H9 (cell line): ENCODE results near the gene FAHD1. TPM values are rescaled to one million over a fixed set of nuclear protein-coding genes. Genes with fewer than 3 reads are reported as not detected.

Experiments
- DNase-seq: peaks from one replicate; pipeline ENCODE4 v3.0.0-alpha.2; 2017
- H2AFZ ChIP-seq: one replicate; pipeline ENCODE4 v1.6.1; 2013; ENCODE audit warnings: mild to moderate bottlenecking, low read length, control low read depth, moderate library complexity
- H2AK5ac ChIP-seq: 2 replicates; pipeline ENCODE4 v1.6.1; 2013; ENCODE audit warnings: low read length, control low read depth, mixed read lengths; ENCODE audit not compliant: insufficient read length
- H2BK120ac ChIP-seq: one replicate; pipeline ENCODE4 v1.6.1; 2013; ENCODE audit warnings: low read depth, mild to moderate bottlenecking, low read length, control low read depth, inconsistent platforms; ENCODE audit not compliant: poor library complexity, severe bottlenecking
- H2BK12ac ChIP-seq: 2 replicates; pipeline ENCODE4 v1.6.1; 2013; ENCODE audit warnings: low read length, control low read depth, mixed read lengths, low read depth; ENCODE audit not compliant: insufficient read length
- H2BK15ac ChIP-seq: 2 replicates; pipeline ENCODE4 v1.6.1; 2013; ENCODE audit warnings: low read depth, low read length, control low read depth
- H2BK20ac ChIP-seq: one replicate; pipeline ENCODE4 v1.6.1; 2013; ENCODE audit warnings: low read depth, mild to moderate bottlenecking, low read length, control low read depth, inconsistent platforms; ENCODE audit not compliant: poor library complexity, severe bottlenecking
- H2BK5ac ChIP-seq: 2 replicates; pipeline ENCODE4 v1.6.1; 2013; ENCODE audit warnings: low read length, control low read depth, mixed read lengths; ENCODE audit not compliant: insufficient read length
- H3K14ac ChIP-seq: 2 replicates; pipeline ENCODE4 v1.6.1; 2013; ENCODE audit warnings: low read length, control low read depth; ENCODE audit not compliant: insufficient read depth
- H3K18ac ChIP-seq: 2 replicates; pipeline ENCODE4 v1.6.1; 2013; ENCODE audit warnings: low read depth, mild to moderate bottlenecking, mixed read lengths, low read length, control low read depth; ENCODE audit not compliant: insufficient read length
- H3K23ac ChIP-seq: 2 replicates; pipeline ENCODE4 v1.6.1; 2013; ENCODE audit warnings: low read length, control low read depth, mixed read lengths, low read depth; ENCODE audit not compliant: insufficient read length
- H3K23me2 ChIP-seq: 2 replicates; pipeline ENCODE4 v1.6.1; 2013; ENCODE audit warnings: low read depth, mild to moderate bottlenecking, mixed read lengths, low read length, control low read depth; ENCODE audit not compliant: insufficient read length, poor library complexity, severe bottlenecking
- H3K27ac ChIP-seq: 2 replicates; pipeline ENCODE4 v1.5.1; 2013; ENCODE audit warnings: low read length, control low read depth, mixed read lengths, low read depth; ENCODE audit not compliant: insufficient read length
- H3K27me3 ChIP-seq: 2 replicates; pipeline ENCODE4 v1.6.1; 2013; ENCODE audit warnings: low read length, control low read depth, inconsistent platforms; ENCODE audit not compliant: insufficient read depth
- H3K4ac ChIP-seq: 2 replicates; pipeline ENCODE4 v1.6.1; 2013; ENCODE audit warnings: low read depth, mild to moderate bottlenecking, control low read depth, inconsistent platforms, low read length, moderate library complexity
- H3K4me1 ChIP-seq: 2 replicates; pipeline ENCODE4 v1.6.1; 2013; ENCODE audit warnings: low read length, control low read depth, inconsistent platforms; ENCODE audit not compliant: insufficient read depth
- H3K4me2 ChIP-seq: 2 replicates; pipeline ENCODE4 v1.6.1; 2013; ENCODE audit warnings: low read length, control low read depth, mixed read lengths; ENCODE audit not compliant: insufficient read length, insufficient read depth
- H3K56ac ChIP-seq: 2 replicates; pipeline ENCODE4 v1.6.1; 2013; ENCODE audit warnings: low read depth, mild to moderate bottlenecking, mixed read lengths, low read length, control low read depth; ENCODE audit not compliant: insufficient read length
- H3K79me1 ChIP-seq: 2 replicates; pipeline ENCODE4 v1.6.1; 2013; ENCODE audit warnings: low read depth, mild to moderate bottlenecking, moderate library complexity, low read length, control low read depth, inconsistent platforms; ENCODE audit not compliant: insufficient read depth, poor library complexity, severe bottlenecking
- H3K79me2 ChIP-seq: 2 replicates; pipeline ENCODE4 v1.6.1; 2013; ENCODE audit warnings: low read length, control low read depth, inconsistent platforms; ENCODE audit not compliant: insufficient read depth
- H3K9ac ChIP-seq: 2 replicates; pipeline ENCODE4 v1.6.1; 2013; ENCODE audit warnings: low read length, control low read depth, mixed read lengths; ENCODE audit not compliant: insufficient read length; ENCODE audit errors: extremely low read depth
- H3K9me3 ChIP-seq: one replicate; pipeline ENCODE4 v1.6.1; 2013; ENCODE audit warnings: low read depth, low read length, inconsistent platforms; ENCODE audit not compliant: control insufficient read depth
- H3T11ph ChIP-seq: one replicate; pipeline ENCODE4 v1.6.1; 2013; ENCODE audit warnings: mild to moderate bottlenecking, low read length, control low read depth, inconsistent platforms
- H4K20me1 ChIP-seq: one replicate; pipeline ENCODE4 v1.6.1; 2013; ENCODE audit not compliant: control insufficient read depth, insufficient read length, insufficient read depth
- H4K5ac ChIP-seq: 2 replicates; pipeline ENCODE4 v1.6.1; 2013; ENCODE audit warnings: low read depth, mild to moderate bottlenecking, mixed read lengths, low read length, control low read depth; ENCODE audit not compliant: insufficient read length
- H4K8ac ChIP-seq: replicated peaks from 2 replicates; pipeline ENCODE4 v1.6.1; 2013; ENCODE audit warnings: low read length, control low read depth, mixed read lengths, low read depth; ENCODE audit not compliant: insufficient read length
- H4K91ac ChIP-seq: 2 replicates; pipeline ENCODE4 v1.6.1; 2013; ENCODE audit warnings: low read depth, mild to moderate bottlenecking, moderate library complexity, mixed read lengths, low read length, control low read depth; ENCODE audit not compliant: insufficient read length
- H3K27ac Mint-ChIP-seq, 3 experiments: 2 replicates in 2 of 3; 3 replicates in 1 of 3; pipeline ENCODE4 v1.8.0; 2020 to 2021; ENCODE audit warnings: mixed read lengths in 3 of 3, mild to moderate bottlenecking in 1 of 3, moderate library complexity in 1 of 3
- H3K27me3 Mint-ChIP-seq: 2 replicates; pipeline ENCODE4 v1.8.0; 2021; ENCODE audit warnings: low read depth, mild to moderate bottlenecking, moderate library complexity, mixed read lengths
- H3K36me3 Mint-ChIP-seq, 3 experiments: 2 replicates in 2 of 3; 3 replicates in 1 of 3; pipeline ENCODE4 v1.8.0; 2020 to 2021; ENCODE audit warnings: low read depth in 3 of 3, mixed read lengths in 3 of 3; ENCODE audit not compliant: insufficient read depth in 1 of 3
- H3K4me1 Mint-ChIP-seq, 2 experiments: 2 replicates each; pipeline ENCODE4 v1.8.0; 2020; ENCODE audit warnings: mixed read lengths in 2 of 2
- H3K4me3 Mint-ChIP-seq, 2 experiments: 2 replicates in 1 of 2; 3 replicates in 1 of 2; pipeline ENCODE4 v1.8.0; 2020 to 2021; ENCODE audit warnings: mild to moderate bottlenecking in 2 of 2, mixed read lengths in 2 of 2, moderate library complexity in 1 of 2
- H3K9me3 Mint-ChIP-seq, 2 experiments: 2 replicates in 1 of 2; 3 replicates in 1 of 2; pipeline ENCODE4 v1.8.0; 2020; ENCODE audit warnings: mild to moderate bottlenecking in 2 of 2, mixed read lengths in 2 of 2, moderate library complexity in 1 of 2
- WGBS: extraction: QIAGEN DNeasy Blood & Tissue Kit; methylation state at CpG from one replicate; pipeline ENCODE4 v1.1.7; 2013; ENCODE audit warnings: missing lambda C conversion rate, low lambda C conversion rate, mixed read lengths; ENCODE audit not compliant: insufficient read length; ENCODE audit errors: extremely low coverage; 5-methylcytosine and 5-hydroxymethylcytosine counted together
- total RNA-seq: library from RNA; stranded (reverse); gene quantifications from 2 replicates; pipeline ENCODE4 v1.2.1, GENCODE V29; 2021
- TF ChIP-seq, protein P1 (sequence below): fragments of 200-600 bp; sonication (generic); conservative IDR thresholded peaks from 3 replicates; pipeline ENCODE4 v1.8.0; 2021; ENCODE audit warnings: antibody characterized with exemption, mild to moderate bottlenecking

Gene FAHD1
- total RNA-seq, 1 experiment from 2014 or later = 16.2 TPM

DNA sequence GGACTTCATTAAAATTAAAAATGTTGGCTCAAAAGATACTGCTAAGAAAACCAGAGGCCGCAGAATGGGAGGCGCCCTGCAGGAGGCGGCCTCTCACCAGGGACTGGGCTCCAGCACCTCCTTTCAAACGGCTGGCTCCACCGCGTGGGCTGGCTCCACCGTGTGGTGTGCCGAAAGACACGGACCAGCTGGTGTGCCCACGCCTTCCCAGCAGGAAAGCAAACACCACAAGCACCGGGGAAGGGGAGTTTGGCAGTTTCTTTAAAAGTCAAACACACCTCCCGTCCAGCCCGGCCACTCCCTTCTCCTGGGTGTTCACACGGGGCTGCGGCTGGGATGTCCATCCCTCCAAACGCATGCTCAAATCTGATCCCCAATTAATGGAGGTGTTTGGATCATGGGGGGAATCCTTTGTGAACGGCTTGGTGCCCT is 14.3 kb upstream of the FAHD1 start:
- Histone ChIP-seq H2BK120ac (no peak overlapping the region), H3K18ac (no peak overlapping the region), H3K27me3 (no peaks in the 10 kb centered on the region), H3K79me2 (no peaks in the 10 kb centered on the region), H3K9me3 (no peaks in the 10 kb centered on the region), H4K91ac (no peak overlapping the region), H3T11ph (no peak overlapping the region), H2BK5ac (no peak overlapping the region), H3K27ac (no peak overlapping the region), H3K14ac (no peak overlapping the region), H3K23ac (no peak overlapping the region), H3K4ac (no peak overlapping the region), H3K79me1 (no peaks in the 10 kb centered on the region), H3K4me1 (no peaks in the 10 kb centered on the region), H3K4me2 (no peak overlapping the region), H3K9ac (no peak overlapping the region), H2BK12ac (no peak overlapping the region), H2AK5ac (no peak overlapping the region), H3K23me2 (no peaks in the 10 kb centered on the region), H2BK15ac (no peak overlapping the region), H2AFZ (no peak overlapping the region), H4K20me1 (no peaks in the 10 kb centered on the region), H3K56ac (no peak overlapping the region), H4K8ac (no peak overlapping the region), H4K5ac (no peak overlapping the region), H2BK20ac (no peak overlapping the region)
- peaks cover 0 to 3% of the 10 kb centered on the region in 2 experiments; a peak in 2 of 4 replicates for H3K4me1 Mint-ChIP-seq
- peak; percentile 68 for DNase-seq
- no peak overlapping the region for H3K4me3 Mint-ChIP-seq
- H3K27ac Mint-ChIP-seq = no peak overlapping the region
- WGBS = no CpG with 5 or more reads among the region's 17 CpGs
- H3K9me3 Mint-ChIP-seq = no peaks in the 10 kb centered on the region
- no peaks in the 10 kb centered on the region for H3K27me3 Mint-ChIP-seq
- H3K36me3 Mint-ChIP-seq = peaks cover 5 to 27% (median 15%) of the 10 kb centered on the region in 3 experiments; a peak in 6 of 7 replicates
- TF ChIP-seq, protein P1, sequence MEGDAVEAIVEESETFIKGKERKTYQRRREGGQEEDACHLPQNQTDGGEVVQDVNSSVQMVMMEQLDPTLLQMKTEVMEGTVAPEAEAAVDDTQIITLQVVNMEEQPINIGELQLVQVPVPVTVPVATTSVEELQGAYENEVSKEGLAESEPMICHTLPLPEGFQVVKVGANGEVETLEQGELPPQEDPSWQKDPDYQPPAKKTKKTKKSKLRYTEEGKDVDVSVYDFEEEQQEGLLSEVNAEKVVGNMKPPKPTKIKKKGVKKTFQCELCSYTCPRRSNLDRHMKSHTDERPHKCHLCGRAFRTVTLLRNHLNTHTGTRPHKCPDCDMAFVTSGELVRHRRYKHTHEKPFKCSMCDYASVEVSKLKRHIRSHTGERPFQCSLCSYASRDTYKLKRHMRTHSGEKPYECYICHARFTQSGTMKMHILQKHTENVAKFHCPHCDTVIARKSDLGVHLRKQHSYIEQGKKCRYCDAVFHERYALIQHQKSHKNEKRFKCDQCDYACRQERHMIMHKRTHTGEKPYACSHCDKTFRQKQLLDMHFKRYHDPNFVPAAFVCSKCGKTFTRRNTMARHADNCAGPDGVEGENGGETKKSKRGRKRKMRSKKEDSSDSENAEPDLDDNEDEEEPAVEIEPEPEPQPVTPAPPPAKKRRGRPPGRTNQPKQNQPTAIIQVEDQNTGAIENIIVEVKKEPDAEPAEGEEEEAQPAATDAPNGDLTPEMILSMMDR = peak; percentile 69
